Subcutaneous adipose tissue (tissue), 4 donors: ENCODE data around the gene PPP2R2D. TPM values are rescaled to one million over a fixed set of nuclear protein-coding genes. Genes with fewer than 3 reads are reported as not detected.

Experiments used
- CTCF ChIP-seq: fragments of 450-650 bp; IDR thresholded peaks from one replicate; pipeline ENCODE4 v1.5.1; 2016; ENCODE audit warnings: low read depth, mild to moderate bottlenecking, control low read depth, antibody characterized with exemption, moderate library complexity
- total RNA-seq, 4 donors: library from RNA; depleted of rRNA; stranded (reverse); fragments of >200 nt; gene quantifications; one replicate each; pipeline ENCODE4 v1.1.0, GENCODE V29; 2016

Gene PPP2R2D
- total RNA-seq, 4 donors from 2014 or later = 27.5 to 41.4 (median 29.5) TPM

DNA sequence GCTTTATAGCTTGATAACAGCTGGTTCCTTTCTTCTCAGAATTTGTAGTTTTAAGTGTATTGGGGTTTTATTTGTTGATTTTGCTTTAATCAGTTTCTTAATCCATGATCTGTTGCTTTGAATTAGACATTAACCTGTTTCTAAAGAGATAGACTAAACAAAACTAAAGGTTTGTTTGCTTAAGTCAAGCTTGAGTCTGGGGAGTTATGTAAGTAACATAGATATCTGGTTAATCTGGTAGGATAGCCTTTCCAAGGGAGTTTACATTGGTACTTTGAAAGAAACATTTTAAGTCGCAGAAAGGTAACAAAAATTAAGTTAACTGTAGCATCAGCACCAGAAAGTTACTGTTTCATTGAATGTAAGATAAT lies 5.4 kb downstream of the PPP2R2D start:
- TF ChIP-seq CTCF = no peak

- TF ChIP-seq CTCF = no peak
These were observed 6.9 kb downstream of the PPP2R2D start for GRCh38 chr10:131907679-131908078.

DNA sequence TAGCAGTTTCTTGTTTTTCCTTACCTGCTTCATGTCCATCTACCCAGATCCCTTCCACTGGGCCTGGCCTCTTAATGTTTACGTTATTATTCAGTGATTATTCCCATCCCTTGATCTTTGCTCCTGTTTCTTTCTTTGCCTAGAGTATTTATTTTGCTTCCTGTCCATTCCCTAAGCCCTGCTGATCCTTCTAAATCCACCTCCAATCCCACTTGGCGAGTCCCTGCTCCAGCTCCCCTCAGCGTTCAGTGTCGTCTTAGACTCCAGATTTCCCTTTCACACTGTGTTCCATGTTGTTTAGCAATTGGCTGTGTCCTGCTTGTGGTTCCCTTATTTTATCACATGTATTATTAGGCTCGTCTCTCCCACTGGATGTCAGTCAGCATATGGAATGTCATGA lies 7.3 kb downstream of the PPP2R2D start:
- no peak for TF ChIP-seq CTCF

GRCh38 chr10:131909014-131909808 lies 8.4 kb downstream of the PPP2R2D start:
- no peak for TF ChIP-seq CTCF

- no peak for TF ChIP-seq CTCF
These were observed 9.1 kb downstream of the PPP2R2D start for GRCh38 chr10:131909929-131910328.

DNA sequence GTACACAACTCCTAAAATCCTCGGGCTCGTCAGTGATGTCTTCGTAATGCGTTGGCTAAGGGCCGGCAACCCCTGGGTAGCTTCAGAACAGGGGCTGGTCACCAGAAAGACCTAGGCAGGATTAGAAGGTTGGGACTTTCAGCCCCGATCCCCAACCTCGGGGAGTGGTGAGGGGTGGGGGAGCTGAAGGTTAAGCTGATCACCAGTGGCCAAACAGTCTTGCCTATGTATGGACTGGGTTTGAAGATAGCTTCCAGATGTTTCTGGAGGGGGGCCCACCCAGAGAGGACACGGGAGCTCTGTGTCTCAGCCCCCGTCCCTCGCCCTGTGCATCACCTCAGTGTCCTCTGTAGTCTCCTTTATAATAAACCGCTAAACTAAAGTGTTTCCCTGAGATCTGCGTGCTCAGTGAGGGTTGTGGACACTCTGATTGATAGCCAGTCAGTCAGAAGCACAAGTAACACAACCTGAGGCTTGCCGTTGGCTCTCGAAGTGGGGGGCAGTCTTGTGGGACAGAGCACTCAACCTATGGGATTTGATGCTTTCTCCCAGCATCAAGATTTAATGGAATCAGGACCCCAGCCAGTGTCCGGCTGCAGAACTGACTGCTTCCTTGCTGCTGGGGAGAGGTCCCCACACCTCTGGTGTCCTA lies 10.0 kb downstream of the PPP2R2D start:
- TF ChIP-seq CTCF = no peak

DNA sequence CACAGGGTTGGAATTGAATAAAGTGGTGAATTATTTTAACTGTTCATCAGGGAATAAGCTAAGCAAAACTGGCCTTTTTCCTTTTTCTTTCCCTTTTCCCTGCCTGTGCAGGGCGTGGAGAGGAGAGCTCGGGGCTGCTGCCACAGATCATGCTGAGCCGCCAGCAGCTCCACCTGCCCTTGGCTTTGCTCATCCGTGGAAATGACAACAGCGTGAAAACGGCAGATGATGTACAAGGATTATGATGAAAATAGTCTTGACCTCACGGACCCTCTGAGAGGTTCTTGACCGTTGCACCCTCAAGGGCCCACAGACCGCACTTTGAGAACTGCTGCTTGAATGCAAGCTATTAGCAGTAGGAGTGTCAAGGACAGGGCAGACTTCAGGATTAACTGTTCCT lies 10.6 kb downstream of the PPP2R2D start:
- TF ChIP-seq CTCF = no peak
